HG03469 (cell line): ENCODE measurements around the gene ZSCAN18.

Experiments used
- ATAC-seq: cut with Tn5 transposase; IDR thresholded peaks from one replicate; pipeline ENCODE4 v1.9.1; 2021; ENCODE audit warnings: mild to moderate bottlenecking, moderate library complexity, moderate number of reproducible peaks; ENCODE audit not compliant: unreplicated experiment

The ZSCAN18 gene

DNA sequence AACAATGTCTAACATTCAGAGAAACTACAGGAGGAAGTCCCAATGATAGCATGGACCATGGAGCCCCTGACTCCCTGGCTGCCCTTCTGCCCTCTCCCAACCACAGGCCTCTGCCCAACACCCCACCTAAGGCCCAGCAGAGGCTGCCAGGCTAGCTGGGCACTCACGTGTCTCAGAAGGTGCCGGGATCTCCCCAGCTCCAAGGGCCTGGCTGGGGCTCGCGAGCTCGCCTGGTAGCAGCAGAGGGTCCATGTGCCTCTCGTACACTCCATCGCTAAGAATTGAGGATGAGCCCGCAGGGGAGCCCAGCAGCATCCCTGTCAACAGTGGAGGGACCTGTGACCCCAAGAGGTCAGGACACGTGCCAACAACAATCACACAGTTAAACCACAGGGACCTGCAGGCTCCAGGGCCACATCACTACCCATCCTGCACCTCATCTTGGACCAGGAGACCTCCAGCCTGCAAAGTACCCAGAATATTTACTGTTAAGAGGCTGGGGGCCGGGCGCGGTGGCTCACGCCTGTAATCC is 9.4 kb downstream of the ZSCAN18 start:
- no peak for ATAC-seq

DNA sequence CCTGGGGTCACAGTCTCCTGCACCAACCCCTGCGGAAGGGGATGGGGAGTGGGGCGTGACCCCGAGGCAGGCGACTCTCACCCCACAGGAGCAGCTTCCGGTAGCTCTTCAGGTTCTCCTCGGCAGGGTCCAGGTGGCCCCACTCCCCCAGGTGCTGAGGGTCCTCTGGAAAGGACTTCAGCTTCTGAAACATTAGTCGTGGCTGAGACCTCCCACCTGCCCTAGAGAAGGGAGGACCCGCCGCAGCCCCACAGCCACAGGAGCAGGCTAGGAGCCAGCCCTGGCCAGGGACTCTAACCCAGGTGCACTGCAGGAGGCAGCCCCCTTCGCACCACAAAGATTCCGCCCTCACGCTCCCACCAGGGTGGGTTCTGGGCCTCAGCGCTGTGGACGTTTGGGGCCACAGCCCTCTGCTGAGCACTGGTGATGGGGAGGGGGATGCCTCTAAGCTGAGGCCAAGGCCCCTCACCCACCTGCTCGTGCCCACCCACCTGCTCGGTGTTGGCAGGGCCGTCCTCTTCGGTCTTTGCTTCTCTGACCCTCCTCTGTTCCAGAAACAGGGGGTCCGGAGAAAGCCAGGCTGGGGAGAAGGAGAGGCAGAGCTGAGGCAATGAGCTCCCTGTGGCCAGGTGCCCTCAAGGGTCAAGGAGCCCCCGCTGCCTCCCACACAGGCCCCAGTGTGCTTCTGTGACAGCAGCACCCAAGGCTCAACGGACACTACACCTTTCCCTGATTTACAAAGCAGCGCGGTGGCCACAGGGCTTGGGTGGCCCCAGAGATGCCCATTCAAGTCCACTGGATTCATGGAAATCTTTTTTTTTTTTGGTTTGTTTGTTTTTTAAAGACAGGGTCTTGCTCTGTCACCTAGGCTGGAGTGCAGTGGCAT is 11.0 kb downstream of the ZSCAN18 start:
- ATAC-seq, result no peak

DNA sequence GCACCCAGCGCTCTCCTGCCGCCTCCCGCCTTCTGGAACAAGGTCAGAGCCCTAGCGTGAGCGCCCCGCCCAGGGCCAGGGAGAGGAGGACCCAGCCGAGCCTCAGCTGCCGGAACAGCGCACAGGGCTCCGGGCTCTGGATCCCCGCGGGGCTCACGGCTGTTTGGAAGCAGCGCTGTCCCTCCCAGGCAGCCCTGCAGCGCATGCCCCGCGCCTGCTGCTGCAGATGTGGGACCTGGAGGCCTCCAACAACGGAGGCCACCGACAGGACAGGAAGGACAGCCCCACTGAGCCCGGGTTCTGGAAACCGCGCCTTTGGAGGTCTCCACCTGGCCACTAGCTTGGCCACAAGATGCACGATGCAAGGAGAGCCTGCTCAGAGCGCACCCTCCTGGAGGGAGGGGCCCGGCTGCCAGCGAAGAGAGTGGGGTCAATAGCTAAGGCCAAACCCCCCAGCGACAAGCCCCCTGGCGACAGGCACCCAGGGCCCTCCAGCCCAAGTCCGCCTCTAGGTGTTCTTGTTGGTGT is 12.6 kb downstream of the ZSCAN18 start:
- ATAC-seq, result no peak

DNA sequence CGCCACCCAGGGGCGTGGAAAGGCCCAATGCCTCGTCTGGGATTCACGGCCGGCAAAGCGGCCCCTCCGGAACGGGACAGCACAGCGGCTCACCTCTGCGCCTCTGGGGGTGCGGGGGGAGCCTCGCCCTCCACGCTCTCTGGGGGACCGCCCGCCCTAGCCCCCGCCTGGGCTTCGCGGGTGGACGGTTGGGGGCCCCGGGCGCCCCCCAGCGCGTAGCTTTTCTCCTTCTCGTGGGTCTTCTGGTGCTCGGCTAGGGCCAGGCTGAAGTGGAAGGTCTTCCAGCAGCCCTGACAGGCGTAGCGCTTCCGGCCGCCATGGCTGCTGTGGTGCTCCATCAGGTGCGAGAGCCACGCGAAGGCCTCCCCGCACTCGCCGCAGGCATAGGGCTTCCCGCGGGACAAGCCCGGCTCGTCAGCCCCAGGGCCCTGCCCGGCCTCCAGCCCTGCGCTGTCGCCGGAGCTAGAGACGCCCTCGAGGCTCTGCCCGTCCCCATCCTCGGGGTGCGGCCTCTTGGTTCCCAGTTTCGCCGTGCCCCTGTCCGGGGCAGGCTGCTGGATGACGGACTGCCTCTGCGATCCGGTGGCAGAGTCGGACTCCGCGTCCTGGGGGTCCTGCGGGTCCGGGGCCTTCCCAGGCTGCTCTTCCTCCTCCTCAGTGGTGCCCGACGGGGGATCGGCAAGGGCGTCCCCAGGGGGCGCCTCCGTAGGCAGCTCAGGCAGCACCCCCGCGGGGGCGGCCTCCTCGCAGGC is 13.3 kb downstream of the ZSCAN18 start:
- ATAC-seq, result no peak

- ATAC-seq, result no peak
These were observed 15.0 kb downstream of the ZSCAN18 start for GRCh38 chr19:58083021-58083420.

DNA sequence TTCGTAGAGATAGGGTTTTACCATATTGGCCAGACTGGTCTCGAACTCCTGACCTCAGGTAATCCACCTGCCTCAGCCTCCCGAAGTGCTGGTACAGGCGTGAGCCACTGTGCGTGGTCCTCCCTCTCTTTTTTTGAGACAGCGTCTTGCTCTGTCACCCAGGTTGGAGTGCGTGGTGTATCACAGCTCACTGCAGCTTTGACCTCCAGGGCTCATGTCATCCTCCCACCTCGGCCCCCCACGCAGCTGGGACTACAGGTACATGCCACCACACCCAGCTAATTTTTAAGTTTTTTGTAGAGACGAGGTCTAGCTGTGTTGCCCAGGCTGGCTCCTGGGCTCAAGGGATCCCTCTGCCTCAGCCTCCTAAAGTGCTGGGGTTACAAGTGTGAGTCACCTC is 18.2 kb downstream of the ZSCAN18 start:
- no peak for ATAC-seq

DNA sequence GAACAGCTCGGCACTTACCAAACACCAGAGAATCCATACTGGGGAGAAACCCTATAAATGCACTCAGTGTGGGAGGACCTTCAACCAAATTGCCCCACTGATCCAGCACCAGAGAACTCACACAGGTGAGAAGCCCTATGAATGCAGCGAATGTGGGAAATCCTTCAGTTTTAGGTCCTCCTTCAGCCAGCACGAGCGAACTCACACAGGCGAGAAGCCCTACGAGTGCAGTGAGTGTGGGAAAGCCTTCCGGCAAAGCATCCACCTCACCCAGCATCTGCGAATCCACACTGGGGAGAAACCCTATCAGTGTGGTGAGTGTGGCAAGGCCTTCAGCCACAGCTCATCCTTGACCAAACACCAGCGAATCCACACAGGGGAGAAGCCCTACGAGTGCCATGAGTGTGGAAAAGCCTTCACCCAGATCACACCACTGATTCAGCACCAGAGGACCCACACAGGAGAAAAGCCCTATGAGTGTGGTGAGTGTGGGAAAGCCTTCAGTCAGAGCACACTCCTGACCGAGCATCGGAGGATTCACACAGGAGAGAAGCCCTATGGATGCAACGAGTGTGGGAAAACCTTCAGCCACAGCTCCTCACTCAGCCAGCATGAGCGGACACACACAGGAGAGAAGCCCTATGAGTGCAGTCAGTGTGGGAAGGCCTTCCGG is 30.7 kb downstream of the ZSCAN18 start:
- no peak for ATAC-seq

- no peak for ATAC-seq
These were observed 34.3 kb downstream of the ZSCAN18 start for GRCh38 chr19:58063712-58064111.

GRCh38 chr19:58060231-58060630 is 37.8 kb downstream of the ZSCAN18 start:
- no peak for ATAC-seq

GRCh38 chr19:58059671-58060078 is 38.4 kb downstream of the ZSCAN18 start:
- ATAC-seq, result no peak

DNA sequence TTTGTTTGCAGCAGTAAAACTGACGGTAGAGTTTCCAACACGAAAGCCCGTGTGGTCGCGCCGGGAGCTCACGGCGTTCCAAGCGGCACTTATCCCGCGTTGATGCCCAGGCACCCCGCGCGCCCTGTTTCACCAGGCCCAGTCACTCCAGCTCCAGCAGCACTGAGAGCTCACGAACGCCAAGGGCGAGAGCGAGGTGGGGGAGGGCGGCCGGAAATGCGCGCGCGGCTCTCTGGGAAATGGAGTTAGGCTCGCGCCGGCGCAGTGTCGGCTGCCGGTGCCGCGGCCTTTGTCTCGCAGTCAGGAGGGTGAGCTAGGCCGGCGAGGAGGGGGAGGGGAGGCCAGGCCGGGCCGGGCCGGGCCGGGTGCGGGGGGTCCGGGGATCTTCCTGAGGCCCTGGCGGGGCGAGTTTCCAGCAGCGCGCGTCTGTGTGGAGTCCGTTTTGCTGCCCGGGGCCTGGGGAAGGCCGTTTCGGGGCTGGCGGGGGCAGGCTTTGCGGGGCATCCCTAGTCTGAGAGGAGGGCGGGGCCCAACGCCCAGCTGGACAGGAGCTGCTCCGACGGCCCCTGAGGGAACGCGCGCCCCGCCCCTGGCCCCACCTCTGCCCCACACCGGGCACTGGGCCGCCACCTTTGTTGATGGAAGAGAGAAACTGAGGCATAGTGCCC is 38.9 kb downstream of the ZSCAN18 start, which contains the start of gene ZNF135:
Gene ZNF135 (plus strand): TSS at position 280 of the 668 bp plus-strand sequence. CDS start 721 bp downstream, outside the sequence.
- ATAC-seq, result no peak

DNA sequence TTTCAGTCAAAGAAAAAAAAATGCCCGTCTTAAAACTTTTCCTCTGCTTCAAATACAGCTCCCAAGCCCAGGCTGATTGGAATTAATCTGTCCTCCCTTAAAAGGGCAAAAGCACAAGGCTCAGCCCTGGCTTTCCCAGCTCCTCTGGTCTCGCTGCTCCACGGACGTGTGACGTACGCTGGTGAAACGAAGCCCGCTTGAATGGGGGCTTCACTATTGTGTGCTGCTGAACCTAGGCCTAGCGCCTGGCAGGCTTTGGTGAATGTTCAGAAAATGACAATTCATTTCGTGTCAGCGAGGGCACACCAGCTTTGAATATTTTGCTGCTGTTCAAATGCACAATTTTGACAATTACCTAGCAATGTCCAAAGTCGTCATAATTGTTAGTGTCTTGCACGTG is 39.6 kb downstream of the ZSCAN18 start:
- no peak for ATAC-seq

GRCh38 chr19:58056861-58057260 is 41.2 kb downstream of the ZSCAN18 start:
- no peak for ATAC-seq

- no peak for ATAC-seq
These were observed 41.8 kb downstream of the ZSCAN18 start for GRCh38 chr19:58056261-58056660.

DNA sequence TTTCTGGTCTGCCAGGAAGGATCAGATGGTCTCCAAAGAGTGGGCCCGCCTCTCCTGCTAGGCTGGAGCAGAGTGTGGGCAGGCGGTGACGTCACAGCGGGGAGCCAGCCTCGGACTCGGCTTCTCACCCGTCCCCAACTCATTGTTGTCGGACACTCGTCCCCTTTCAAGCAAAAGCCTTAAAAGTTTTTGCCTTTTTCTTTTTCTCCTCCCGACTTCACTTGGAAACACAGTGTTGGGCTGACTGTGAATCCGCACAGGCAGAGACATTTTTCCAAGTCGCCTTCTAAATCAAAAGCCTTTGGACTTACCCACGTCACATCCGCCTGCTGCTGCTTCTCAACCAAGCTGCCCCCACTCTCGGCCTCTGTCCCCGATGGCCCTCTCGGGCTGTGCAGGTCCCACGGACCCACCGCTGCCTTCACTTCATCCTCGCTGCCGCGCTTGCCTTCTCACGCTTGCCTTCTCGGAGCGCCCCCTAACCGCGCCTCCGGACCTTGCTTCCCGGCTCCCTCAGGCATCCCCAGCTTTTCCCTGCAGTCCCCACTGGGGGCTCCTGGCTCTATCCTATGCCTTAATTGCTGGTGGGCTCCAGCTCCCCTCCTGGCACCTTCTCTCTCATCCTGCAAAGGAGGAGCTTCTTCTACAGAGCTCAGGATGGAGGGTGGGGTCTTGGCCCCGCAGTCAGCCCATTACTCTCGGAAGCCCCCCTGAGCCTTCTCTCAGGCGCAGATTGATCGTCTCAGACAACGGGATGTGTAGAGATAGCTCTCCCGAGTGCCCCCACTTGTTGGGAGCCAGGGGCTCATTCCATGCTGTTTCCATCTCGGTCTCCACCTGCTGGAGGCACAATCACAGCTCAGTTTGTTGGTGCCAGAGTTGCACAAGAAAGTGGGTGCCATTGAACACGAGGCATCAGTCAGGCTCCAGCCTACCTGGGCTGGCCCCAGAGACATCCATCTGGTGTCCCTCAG is 42.8 kb downstream of the ZSCAN18 start:
- ATAC-seq, result no peak

GRCh38 chr19:58053480-58054156 is 44.4 kb downstream of the ZSCAN18 start:
- ATAC-seq, result no peak

- ATAC-seq, result no peak
These were observed 45.8 kb downstream of the ZSCAN18 start for GRCh38 chr19:58052256-58052655.

DNA sequence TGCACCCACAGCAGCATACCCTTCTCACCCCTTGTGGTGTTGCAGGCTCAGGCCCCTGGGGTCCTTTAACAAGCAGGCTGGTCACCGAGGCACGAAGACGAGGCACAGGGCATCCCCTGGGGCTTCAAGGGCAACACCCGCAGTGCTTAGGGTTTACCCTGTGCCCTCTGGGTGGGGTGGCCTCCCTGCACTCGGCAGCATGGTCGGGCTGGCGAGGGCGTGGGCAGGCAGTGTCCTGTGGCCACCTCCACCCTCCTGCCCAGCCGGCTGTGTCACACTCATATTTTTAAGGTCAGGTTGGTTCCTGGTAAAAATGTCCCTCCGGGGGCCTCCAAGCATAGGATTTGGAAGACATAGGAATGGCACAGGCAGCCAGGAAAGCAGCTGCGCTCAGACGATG is 50.4 kb downstream of the ZSCAN18 start:
- no peak for ATAC-seq

DNA sequence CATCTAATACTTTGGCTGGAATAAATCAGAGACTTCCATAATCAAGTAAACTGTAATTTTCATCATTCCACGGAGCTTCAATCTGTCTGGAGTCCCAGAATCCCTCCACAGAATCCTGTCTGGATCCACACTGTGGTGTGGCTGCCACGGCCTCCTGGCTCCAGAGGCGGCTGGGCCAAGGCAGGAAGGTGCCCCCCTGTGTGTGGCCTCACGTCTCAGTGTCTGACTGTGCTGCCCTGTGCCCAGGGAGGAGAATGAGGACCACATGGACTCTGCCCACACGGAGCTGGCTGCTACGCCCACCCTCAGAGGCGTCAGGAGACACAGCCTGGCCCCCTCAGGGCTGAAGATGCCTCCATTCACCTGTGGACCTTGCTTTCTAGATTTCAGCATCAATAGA is 51.2 kb downstream of the ZSCAN18 start:
- ATAC-seq, result no peak
